ENCODE data around the gene METTL26.

METTL26 gene

DNA sequence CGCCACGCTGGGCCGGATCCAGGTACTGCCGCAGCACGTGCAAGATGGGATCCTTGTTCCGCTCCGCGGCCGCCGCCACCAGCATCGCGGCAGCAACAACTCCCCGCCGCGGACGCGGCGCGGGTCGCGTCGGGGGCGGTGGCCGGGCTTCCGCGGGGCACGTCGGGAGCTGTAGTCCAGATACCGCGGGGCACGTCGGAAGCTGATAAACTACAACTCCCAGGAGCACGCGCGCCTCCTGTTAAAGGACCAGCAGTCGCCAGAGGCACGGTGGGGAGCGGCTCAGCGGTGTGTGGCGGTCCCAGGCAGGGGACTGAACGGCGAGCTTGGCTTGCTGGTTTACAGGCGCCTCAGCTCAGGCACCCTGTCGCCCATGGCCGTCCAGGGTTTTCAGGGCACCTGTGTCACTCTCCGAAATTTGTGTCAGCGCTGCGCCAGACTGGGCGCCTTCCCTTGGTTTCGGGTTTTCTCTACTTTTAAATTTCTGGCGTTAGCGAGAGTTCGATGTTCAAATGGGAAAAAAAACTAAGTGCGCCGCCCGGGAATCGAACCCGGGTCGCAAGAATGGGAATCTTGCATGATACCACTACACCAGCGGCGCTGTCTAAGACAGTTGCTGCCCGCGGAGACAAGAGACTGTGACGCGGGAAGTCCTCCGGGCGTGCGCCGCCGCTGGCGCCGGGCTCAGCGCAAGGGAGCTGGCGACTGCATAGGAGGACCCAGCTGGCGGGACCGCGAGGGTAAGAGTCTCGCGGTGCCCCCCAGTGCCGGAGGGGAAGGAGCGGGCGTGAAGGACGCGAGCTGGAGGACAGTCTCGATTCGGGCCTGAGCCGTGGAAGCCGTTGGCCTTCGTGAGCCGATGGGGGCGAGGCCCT lies at the start of gene METTL26:
TSS of gene METTL26 (minus strand) at position 100 of the 875 bp plus-strand sequence. CDS start at position 85, 15 bp downstream.
- peak; percentile 77 for DNase-seq

DNA sequence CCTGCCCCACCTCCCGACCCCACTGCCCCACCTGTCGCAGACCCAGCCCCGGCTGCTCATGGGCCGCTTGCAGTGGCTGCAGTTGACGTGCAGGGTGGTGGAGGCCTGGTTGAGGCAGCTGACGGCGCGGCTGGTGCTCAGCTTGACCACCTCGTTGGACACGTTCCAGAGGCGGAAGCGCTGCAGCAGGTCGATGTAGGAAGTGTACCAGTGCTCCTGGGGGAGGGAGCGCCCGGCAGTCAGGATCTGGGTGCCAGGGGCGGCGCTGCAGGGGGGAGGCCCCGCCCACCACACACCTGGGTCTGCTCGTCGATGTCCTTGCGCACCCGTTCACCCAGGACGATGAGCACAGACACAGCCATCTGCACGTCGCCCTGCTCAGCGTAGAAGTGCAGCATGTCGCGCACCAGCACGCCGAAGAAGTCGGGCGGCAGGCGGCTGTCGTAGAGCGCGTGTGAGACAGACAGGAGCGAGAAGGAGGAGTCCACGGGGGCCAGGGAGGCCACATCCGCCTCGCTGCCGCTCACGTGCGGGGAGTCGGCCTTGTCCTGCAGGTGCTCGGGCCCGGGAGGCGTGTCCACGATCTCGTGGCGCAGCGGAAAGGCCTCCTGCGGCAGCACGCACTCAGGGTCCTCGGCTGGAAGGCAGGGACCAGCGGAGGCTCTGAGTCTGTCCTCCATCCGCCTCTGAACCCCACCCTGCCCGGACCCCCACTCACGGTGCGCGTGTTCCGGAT lies 49.0 kb upstream of the METTL26 start:
- no peak for DNase-seq

DNA sequence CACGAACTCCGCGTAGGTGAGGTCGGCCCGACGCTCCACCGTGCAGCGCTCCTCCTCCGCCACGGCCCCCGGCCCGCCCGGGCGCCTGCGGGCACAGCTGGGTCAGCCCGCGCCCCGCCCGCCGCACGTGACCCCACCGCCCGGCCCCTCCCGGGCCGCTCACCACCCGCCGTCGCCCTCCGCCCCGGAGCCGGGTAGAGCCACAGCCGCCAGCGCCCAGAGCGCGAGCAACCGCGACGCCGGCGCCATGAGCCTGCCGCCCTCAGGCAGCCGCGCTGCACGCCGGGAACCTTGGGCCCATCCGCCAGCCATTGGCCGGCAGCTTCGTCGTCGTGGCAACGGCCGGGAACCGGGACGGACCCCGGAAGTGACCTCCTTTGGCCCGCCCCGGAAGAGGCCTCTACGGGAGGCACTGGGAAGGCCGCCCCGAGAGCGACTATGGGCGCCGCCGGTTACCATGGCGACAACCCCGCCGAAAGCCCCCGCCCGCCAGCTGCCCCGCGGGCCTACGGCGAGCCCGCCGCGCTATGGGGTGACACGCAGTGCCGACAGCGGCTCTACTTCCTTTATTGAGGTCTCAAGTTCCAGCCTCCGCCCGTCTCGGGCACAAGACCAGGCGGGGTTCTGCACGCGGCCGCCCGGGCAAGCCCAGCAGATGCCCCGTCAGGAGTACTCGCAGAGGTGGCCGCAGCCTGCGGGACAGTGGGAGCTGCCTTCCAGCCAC lies 48.1 kb upstream of the METTL26 start, which contains the start of gene JMJD8:
TSS of gene JMJD8 (minus strand) at position 264 of the 724 bp plus-strand sequence. CDS start at position 249, 15 bp downstream.
- peak; percentile 75 for DNase-seq

DNA sequence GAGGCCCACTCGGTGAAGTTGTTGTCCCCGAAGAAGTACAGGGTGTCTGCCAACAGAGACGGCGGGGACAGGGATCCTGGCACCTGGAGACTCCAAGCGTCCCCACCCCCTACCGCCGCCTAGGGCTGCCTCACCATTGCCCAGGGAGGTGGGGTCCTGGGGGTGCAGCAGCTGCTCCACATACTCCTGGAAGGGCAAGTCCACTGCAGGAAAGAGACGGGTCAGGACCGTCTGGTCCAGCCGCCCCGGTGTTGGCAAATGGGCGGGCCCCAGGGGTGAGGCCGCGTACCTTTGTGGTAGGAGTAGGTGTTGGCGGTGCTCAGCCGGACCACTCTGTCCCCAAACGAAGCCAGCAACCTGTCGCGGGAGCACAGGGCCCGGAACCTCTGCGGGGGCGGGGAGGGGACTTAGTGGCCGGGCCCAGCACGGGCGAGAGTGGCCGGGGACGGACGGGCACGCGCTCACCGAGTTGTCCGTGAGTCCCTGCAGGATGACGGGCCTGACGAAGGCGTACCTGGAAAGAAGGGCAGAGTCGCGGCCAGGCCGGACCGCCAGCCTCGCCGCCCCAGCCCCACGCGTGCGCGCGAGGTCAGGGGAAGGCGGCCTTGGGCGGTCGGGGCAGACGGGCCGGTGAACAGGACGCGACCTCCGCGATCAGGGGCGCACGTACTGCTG lies 47.4 kb upstream of the METTL26 start:
- no peak for DNase-seq

- DNase-seq, result no peak
Measured at GRCh38 chr16:682493-683395, 46.6 kb upstream of the METTL26 start.

DNA sequence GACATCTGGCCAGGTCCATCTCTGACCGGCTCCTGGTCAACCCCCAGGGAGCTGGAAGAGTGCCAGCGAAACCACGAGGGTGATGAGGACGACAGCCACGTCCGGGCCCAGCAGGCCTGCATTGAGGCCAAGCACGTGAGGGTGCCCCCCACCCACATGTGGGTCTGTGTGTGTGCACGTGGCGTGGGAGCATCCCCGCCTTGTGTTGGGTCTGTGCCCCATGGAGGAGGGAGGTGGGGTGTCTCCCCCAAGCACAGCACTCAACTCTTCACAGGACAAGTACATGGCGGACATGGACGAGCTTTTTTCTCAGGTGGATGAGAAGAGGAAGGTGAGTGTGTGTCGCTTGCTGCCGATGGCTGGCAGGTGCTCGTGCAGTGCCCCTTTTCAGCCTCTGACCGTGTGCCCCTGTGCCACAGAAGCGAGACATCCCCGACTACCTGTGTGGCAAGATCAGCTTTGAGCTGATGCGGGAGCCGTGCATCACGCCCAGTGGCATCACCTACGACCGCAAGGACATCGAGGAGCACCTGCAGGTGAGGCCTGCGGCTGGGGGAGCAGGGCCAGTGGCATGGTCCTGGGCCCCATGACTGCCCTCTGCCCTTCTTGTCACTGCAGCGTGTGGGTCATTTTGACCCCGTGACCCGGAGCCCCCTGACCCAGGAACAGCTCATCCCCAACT lies 45.8 kb upstream of the METTL26 start:
- DNase-seq, result no peak

GRCh38 chr16:680967-681745 lies 45.1 kb upstream of the METTL26 start:
- no peak for DNase-seq

DNA sequence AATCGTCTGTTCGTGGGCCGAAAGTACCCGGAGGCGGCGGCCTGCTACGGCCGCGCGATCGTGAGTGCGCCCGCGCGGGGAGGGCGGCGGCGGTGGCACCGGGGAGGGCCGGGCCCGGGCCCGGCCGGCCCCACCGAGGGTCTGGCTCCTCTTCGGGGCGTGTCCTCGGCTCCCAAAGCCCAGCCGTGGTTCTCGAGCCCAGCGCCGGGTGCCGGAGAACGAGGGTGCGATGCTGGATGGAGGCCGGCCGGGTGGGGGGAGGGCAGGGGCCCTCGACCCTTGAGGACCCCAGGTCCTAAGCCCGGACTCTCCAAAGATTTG lies 44.5 kb upstream of the METTL26 start:
- DNase-seq, result no peak

GRCh38 chr16:679814-680624 lies 43.9 kb upstream of the METTL26 start, which contains the start of gene STUB1:
Gene STUB1 (plus strand): TSS chr16:680410. CDS start chr16:680526, 116 bp downstream.
- DNase-seq, result peak; percentile 49

DNA sequence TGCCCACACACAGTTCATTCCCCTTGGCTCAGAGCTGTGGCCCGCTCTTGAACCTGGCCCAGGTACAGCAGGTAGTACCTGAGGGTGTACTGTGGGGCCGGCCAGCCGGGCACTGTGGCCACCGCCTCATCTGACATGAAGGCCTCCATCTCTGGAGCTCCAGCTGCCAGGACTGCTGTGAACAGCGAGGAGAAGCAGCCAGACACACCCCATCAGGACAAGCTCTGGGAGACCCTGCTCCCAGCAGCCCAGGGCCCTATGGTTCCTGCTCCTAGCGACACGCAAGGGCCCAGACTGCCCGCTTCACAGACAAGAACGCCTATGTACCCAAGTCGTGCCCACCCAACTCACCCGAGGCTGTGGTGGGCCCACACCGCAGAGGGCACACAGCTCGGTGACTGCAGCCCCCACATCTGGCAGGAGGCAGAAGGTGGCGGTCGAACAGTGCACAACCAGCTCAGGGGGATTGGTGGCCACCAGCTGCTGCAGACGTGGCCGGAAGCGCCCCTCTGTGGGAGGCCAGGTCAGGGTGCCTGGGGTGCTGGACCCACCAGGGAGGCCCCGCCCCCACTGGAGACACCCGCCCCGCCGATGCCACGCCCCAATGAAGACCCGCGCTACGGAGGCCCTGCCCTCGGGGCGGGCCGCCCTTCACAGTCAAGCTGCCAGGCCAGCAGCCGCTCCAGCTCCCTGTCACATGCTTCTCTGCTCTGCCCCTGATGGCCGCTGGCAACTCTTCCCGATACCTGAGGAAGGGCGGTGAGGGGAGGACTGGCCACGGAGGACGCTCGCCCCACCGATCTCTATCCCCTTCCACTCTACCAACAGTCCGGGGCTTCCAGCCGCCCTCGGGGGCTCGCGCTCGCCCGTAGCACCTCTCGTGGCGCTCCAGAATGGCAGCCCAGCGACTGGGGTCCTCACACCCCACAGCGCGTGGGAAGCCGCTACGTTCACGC lies 43.0 kb upstream of the METTL26 start:
- peak; percentile 27 for DNase-seq

DNA sequence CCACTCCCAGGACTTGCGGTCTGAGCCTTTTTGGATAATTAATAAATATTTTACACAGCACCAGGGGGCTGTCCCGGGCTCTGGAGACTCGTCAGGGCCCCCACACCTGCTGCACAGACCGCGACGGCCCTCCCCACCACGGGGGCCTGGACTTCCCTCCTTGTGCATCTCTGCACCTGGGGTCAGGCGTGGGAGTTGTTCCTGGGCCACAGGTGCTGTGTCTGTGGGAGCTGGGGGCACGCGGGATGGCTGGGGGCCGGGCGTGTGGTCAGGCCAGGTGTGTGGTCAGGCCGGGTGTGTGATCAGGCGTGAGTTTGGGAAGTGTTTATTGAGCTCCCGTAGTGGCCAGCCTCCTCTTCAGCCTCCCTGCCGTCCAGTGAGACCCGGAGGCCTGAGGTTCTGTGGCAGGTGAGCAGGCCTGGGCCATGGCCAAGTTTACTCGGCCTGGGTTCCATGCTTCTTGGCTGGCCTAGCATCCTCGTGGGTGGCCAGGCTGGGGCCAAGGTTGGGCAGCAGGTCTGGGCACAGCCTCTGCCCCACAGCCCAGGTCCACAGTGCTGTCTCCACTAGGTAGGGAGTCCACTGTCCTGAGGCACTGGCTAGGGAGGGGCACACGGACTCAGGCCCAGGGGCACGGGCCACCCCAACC lies 42.2 kb upstream of the METTL26 start:
- no peak for DNase-seq

DNA sequence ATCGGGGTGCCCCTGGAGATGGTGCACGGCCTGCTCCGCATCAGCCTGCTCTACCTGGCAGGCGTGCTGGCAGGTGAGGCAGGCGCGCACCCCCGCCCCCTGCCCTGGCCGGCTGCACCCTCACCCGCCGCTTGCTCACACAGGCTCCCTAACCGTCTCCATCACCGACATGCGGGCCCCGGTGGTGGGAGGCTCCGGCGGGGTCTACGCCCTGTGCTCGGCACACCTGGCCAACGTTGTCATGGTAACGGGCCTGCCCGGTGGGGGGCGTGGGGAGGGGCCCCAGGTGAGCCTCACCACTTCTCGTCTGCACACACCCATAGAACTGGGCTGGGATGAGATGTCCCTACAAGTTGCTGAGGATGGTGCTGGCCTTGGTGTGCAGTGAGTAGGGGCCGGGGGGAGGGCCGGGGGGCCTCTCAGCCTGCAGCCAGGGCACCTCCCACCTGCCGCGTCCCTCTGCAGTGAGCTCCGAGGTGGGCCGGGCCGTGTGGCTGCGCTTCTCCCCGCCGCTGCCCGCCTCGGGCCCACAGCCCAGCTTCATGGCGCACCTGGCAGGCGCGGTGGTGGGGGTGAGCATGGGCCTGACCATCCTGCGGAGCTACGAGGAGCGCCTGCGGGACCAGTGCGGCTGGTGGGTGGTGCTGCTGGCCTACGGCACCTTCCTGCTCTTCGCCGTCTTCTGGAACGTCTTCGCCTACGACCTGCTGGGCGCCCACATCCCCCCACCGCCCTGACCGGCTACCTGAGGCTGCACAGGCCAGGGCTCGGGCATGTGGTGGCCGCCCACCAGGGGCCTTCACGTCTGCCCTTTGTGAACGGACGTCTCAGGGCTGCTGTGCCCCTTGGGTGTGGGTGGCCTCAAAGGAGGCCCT lies 41.4 kb upstream of the METTL26 start:
- DNase-seq, result no peak

DNA sequence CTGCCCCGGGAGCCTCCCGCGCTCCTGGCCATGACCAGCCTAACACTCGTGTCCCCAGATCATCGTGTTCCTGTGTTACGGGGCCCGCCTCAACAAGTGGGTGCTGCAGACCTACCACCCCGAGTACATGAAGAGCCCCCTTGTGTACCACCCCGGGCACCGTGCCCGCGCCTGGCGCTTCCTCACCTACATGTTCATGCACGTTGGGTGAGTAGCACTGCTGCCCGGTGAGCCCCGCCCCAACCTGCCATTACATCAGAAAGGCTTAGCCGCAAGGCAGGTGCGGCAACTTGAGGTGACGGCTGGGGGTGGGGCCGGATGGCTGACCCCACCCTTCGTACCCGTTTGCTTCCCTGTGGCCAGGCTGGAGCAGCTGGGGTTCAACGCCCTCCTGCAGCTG lies 40.8 kb upstream of the METTL26 start:
- no peak for DNase-seq

- no peak for DNase-seq
Measured at GRCh38 chr16:676565-676902, 40.4 kb upstream of the METTL26 start.

DNA sequence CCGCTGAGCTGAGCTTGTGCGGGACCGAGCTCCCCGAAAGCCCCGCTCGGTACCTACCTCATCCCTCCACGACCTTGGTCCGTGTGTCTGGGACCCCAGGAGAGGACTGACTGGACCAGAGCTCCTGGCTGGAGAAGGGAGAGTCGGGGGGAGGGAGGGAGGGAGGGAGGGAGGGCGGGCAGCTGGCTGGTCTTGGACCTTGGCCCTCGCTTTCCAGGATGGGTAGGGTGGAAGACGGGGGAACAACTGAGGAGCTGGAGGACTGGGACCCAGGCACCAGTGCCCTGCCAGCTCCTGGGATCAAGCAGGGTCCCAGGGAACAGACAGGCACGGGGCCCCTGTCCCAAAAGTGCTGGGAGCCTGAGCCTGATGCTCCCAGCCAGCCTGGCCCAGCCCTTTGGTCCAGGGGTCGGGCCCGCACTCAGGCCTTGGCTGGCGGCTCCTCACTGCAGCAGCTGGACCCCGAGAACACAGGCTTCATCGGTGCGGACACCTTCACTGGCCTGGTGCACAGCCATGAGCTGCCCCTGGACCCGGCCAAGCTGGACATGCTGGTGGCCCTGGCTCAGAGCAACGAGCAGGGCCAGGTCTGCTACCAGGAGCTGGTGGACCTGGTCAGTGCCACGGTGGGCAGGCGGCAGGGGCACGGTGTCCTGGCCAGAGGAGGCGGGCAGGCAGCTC lies 39.9 kb upstream of the METTL26 start:
- no peak for DNase-seq

Measured in NCI-H1694 treated with DMSO at 0.1 percent for 48 hours (cell line).